Measurements from ENCODE around the gene GLI2.

The GLI2 gene

GRCh38 chr2:120715941-120716340 lies 19.7 kb upstream of the GLI2 start:
- DNase-seq, result no peak

DNA sequence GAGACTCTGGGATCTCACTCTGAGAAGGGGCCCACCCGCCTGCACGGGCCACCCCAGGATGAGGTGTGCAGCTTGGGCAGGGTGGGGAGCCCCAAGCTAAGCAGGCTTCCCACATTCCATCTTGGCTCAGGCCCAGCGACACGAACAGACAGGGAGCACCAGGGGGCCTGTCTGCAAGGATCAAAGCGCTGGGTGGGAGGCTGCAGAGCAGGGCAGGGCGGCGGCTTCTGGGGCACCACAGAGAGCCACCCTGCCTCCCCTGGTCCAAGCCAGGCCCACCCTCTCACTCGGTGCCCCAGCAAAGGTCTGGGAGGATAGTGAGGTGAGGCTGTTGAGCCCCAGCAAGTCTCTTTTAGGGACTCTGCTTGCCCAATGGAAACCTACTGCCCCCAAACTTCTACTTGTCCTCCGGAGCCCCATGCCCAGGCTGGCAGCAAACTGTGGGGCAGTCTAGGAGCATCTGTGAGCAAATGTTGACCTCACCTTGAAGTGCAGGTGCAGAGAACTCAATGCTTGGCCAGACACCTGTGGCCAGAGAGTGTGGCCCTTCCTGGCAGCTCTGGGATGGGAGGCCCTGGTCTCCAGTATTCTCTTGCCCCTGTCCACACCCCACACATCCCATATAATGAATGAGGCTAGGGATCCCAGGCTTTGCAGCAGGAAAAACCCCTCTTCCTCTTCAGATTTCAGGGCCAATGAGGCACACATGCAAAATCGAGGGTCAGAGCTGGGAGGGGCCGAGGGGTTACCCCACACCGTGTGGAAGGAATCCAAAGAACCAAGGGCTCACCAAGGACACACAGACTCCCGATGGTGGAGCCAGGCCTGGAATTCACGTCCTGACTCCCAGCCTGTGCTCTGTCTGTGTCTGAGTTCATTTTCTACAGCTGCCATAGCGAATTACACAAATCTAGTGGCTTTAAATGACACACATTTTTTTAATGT lies 18.8 kb upstream of the GLI2 start:
- DNase-seq, result no peak

DNA sequence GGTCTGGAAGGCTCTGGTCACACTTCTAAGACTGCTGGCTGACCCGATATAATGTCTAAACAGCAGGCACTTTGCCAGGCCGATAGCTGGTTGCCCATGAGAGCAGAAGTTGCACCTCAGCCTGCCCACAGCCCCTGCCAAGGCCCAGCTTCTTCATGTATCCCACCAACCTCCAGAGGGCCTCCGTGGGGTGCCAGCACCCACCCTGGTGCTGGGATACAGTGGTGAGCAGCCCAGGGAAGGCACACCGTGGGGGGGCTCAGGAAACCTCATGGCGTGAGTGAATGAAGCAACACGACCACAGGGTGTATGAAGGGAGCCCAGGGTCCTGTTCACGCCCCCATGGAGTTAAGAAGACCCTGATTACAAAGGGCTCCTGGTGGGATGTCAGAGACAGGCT lies 16.2 kb upstream of the GLI2 start:
- no peak for DNase-seq

DNA sequence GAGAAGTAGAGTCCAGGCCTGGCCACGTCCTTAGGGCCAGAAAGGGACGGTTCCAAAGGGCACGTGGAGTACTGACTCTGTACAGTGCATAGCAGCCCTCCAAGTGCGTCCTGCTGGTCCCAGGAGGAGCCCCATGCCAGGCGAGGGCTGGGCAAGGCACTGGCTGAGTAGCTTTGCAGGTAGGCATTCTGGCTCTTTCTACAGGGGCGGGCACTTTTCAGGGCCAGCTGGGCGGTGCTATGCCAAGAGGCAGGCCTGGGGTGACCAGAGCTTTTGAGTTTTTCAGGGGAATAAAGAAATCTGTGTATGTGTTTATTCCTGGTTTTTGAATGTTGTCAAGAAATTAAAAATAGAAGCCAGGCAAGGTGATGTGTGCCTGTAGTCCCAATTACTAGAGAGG lies 15.4 kb upstream of the GLI2 start:
- no peak for DNase-seq

DNA sequence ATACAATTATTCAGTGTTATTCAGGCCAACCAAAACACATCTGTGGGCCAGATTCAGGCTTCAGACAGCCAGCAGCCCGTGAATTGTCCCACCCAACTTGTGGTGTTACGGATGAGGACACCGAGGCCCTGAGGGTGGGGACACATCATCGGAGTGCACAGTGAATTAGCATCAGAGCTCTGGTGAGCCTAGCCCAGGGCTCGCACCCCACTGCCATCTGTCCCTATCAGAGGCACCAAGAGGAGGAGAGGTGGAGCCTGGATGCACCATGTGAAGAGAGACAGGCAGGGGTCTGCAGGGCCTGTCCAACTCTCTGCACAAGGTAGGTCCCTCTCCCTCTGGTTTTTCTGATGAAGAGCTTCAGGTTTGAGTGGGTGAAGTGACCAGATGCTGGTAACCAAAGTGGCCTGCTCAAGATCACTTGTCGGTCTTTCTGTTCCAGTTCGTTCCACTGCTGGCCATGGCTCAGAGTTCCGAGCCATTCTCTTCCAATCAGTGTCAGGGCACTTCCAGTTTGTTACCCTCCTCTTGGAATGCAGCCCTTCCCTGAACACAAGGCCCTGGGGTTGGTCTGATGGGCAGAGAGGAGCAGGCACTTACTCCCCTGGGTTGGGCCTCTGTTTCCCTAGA lies 14.8 kb upstream of the GLI2 start:
- DNase-seq, result no peak

DNA sequence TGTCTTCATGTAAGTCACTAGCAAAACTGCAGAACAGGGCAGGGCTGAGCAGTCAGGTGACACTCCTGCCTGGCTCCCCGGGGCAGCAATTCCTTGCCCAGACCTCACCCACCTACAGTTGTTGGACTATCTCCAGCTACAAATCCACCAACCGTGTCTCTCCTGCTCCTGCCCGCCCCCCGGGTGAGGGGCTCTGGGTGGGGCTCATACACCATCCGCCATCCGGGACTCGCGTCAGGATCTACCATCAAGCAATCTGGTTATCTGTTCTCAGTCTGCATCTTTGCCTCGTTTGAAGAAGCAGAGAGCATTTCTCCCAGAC lies 13.5 kb upstream of the GLI2 start:
- no peak for DNase-seq

GRCh38 chr2:120722568-120723421 lies 12.9 kb upstream of the GLI2 start:
- no peak for DNase-seq

- DNase-seq, result no peak
Measured at GRCh38 chr2:120726245-120726644, 9.4 kb upstream of the GLI2 start.

- DNase-seq, result no peak
Measured at GRCh38 chr2:120729406-120730399, 6.0 kb upstream of the GLI2 start.

DNA sequence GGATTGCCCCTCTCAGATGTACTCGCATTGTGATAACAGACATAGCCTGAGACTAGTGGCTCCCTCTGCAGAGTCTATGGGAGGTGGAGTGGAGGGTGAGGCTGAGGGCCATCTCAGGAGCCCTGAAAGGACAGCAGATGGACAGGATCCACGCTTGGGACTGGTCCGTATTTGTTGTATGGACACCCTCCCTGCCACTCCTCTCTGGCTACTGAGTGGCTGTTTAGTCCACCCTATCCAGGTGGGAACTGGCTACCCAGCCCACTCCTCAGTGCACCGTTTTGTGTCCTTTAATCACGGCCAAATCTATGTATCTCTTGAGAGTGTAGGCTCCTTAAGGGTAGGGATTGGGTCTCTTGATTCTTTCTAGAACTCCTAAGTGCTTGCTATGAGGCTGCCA lies 4.5 kb upstream of the GLI2 start:
- no peak for DNase-seq

- DNase-seq, result no peak
Measured at GRCh38 chr2:120732506-120733237, 3.0 kb upstream of the GLI2 start.

DNA sequence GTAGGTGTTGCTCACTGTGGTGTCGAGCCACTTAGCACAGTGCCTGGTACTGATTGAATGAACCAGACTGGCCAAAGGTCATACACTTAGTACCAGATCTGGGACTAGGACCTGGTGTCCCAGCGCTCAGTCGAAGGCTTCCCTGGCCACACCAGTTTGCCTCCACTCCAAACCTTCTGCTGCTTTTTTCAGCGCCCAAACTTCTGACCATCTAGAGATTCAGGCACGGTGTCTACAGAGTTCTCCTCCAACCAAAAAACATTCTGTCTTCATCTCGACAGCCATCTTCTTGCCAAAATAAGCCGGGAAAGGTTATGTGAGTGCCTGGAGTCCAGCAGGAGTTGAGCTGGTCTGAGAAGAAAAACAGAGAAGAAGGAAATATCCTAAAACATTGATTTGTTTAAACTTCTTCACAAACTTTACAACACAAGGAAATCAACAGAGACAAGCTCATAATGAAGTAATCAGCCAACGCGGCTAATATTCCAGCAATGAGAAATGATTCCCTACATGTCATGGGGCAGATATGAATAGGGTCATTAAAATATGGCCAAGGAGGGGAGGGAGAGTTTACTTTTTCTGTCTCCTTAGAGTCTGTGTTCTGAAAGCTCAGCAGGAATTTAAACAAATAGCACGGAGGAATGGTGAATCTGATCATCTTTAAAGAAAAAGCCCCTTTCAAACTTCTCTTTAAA lies 2.3 kb upstream of the GLI2 start:
- no peak for DNase-seq

DNA sequence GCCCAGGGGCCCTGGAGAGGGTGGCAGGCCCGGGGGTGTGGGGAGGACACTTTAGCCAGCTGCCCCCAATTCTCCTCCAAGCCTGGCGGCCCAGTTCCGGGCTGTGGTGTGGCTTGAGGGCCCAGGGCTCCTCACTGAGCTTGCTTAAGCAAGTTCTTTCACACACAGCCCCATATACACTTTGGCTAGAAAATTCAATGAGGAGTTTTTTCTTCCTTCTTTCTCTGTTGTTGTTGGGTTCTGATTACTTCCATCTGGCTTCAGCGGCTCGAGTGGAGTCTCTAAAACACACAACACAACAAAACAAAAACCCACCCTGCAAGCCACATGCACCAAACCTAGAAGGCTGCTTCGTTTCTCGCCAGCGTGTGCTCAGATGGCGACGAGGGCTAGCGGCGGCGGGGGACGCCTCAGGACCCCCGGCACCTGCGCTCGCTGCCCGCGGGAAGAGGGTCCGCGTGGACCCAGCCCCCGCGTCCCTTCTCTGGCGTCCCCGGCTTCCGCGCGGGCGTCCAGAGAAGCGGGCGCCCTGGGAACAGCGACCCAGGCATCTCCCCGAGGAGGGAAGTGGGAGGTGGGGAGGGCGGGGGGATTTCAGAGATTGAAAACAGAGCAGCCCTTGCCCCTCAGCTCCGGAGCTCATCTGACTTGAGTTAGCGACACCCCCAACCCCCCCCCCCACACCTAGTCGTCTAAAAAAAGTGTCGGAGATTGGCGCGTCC lies 577 bp upstream of the GLI2 start:
- no peak for DNase-seq

GRCh38 chr2:120736202-120736623 lies 545 bp downstream of the GLI2 start:
- no peak for DNase-seq

DNA sequence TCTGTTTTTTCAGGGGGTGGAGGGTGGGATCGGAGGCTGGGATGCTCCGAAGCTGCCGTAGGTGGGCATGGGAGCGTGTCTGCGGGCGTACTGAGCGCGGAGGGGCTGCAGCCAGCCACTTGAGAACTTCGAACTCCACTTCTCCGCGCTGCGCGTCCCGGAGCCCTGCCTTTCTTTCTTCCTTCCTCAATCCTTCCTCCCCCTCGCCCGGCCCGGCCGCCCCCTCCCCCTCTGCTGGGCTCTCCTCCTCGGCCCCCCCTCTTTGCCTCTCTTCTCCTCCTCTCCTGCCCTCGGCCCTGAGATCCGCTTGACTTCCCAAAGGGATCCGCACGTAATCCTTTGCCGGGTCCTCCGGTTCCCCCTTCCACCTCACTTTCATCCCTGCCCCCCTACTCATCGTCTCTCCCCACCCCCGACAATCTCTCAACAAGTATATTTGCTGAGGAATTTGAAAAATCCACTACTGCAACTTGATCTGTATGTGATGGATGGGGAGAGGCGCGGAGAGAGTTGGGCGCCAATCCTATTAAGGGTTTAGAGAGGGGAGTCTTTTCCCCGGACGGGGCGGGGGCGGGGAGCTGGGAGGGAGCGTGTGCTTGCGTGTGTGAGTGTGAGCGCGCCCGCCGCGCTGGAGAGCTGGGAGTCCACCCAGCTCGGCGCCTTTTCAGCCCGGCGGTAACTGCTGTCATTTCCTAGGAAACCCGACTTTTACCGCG lies 1.1 kb downstream of the GLI2 start:
- DNase-seq, result no peak

- DNase-seq, result no peak
Measured at GRCh38 chr2:120737340-120738101, 1.9 kb downstream of the GLI2 start.

DNA sequence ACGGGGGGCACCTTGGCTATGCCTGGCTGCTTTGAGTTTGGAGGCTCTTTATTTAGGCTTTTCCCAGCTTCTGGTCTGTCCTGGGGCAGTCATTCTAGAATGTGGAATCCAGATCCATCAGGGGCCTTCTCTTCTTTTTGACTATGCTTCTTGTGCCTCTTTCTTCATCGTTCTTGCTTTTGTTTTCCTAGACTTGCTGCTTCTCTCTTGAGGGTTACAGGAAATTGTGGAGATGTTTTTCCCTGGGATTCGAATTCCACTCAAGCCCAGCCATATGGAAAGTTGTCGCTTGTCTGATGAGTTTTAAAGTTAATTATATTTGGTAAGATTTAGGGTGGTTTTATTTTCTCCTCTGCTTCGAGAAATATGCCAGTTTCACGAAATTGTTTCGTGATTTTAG lies 2.4 kb downstream of the GLI2 start:
- no peak for DNase-seq

GRCh38 chr2:120738786-120739437 lies 3.2 kb downstream of the GLI2 start:
- no peak for DNase-seq
